ENCODE results near the gene WAPL.

DNA sequence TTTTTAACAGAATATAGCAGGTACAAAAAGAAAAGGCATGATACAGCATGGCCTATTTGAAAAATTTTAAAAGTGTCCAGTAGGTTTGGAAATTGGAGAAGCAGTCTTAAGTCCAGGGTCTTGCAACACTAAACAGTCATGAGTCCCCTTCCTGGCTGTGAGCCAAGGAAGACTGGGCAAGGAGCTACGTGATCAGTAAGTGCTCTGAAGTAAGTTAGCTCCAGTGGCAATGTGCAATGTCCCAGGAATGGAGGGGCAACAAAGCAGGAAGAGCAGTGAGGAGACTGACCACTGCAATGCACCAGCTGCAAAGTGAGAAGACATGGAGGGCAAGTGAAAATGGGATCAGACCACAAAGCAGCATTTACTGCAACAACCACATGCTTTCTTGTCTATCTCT is 82.0 kb downstream of the WAPL start:
- TF ChIP-seq, protein P1, sequence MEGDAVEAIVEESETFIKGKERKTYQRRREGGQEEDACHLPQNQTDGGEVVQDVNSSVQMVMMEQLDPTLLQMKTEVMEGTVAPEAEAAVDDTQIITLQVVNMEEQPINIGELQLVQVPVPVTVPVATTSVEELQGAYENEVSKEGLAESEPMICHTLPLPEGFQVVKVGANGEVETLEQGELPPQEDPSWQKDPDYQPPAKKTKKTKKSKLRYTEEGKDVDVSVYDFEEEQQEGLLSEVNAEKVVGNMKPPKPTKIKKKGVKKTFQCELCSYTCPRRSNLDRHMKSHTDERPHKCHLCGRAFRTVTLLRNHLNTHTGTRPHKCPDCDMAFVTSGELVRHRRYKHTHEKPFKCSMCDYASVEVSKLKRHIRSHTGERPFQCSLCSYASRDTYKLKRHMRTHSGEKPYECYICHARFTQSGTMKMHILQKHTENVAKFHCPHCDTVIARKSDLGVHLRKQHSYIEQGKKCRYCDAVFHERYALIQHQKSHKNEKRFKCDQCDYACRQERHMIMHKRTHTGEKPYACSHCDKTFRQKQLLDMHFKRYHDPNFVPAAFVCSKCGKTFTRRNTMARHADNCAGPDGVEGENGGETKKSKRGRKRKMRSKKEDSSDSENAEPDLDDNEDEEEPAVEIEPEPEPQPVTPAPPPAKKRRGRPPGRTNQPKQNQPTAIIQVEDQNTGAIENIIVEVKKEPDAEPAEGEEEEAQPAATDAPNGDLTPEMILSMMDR (IDR thresholded peaks at IDR 0.05; ENCODE audit: poor library complexity, severe bottlenecking): no peak
- TF ChIP-seq TAF1 (IDR thresholded peaks at IDR 0.05; ENCODE audit: low read depth) (no peak), POLR2AphosphoS5 (IDR thresholded peaks at IDR 0.05) (no peak), EZH2 (IDR thresholded peaks at IDR 0.05; ENCODE audit: borderline replicate concordance, insufficient read depth, low read length, poor library complexity, severe bottlenecking) (no peak), RAD21 (conservative IDR thresholded peaks at IDR 0.05) (no peak), SMC3 (conservative IDR thresholded peaks at IDR 0.05; ENCODE audit: poor library complexity) (no peak), MXI1 (conservative IDR thresholded peaks at IDR 0.05; ENCODE audit: poor library complexity, severe bottlenecking) (no peak), EP300 (conservative IDR thresholded peaks at IDR 0.05; ENCODE audit: poor library complexity, severe bottlenecking) (no peak)
- TF ChIP-seq, protein P2, sequence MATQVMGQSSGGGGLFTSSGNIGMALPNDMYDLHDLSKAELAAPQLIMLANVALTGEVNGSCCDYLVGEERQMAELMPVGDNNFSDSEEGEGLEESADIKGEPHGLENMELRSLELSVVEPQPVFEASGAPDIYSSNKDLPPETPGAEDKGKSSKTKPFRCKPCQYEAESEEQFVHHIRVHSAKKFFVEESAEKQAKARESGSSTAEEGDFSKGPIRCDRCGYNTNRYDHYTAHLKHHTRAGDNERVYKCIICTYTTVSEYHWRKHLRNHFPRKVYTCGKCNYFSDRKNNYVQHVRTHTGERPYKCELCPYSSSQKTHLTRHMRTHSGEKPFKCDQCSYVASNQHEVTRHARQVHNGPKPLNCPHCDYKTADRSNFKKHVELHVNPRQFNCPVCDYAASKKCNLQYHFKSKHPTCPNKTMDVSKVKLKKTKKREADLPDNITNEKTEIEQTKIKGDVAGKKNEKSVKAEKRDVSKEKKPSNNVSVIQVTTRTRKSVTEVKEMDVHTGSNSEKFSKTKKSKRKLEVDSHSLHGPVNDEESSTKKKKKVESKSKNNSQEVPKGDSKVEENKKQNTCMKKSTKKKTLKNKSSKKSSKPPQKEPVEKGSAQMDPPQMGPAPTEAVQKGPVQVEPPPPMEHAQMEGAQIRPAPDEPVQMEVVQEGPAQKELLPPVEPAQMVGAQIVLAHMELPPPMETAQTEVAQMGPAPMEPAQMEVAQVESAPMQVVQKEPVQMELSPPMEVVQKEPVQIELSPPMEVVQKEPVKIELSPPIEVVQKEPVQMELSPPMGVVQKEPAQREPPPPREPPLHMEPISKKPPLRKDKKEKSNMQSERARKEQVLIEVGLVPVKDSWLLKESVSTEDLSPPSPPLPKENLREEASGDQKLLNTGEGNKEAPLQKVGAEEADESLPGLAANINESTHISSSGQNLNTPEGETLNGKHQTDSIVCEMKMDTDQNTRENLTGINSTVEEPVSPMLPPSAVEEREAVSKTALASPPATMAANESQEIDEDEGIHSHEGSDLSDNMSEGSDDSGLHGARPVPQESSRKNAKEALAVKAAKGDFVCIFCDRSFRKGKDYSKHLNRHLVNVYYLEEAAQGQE (IDR thresholded peaks at IDR 0.05; ENCODE audit: borderline replicate concordance): no peak

All from neural cell (in vitro differentiated cells).